GM23338 (cell line): ENCODE data around the gene ZNF516. TPM values are rescaled to one million over a fixed set of nuclear protein-coding genes. Genes with fewer than 3 reads are reported as not detected.

Source experiments
- ATAC-seq: fragments of 200-7000 bp; cut with Tn5 transposase; 3 replicates; pipeline ENCODE4 v1.9.1; 2020
- DNase-seq: peaks from one replicate; pipeline ENCODE4 v3.0.0-alpha.2; 2015; ENCODE audit warnings: low spot score
- H2AFZ ChIP-seq: fragments of 200-600 bp; sonication (generic); 2 replicates; pipeline ENCODE4 v1.8.0; 2016; ENCODE audit warnings: antibody characterized with exemption, mild to moderate bottlenecking, moderate library complexity
- H3F3A ChIP-seq: fragments of 200-600 bp; sonication (generic); replicated peaks from 2 replicates; pipeline ENCODE4 v1.8.0; 2017; ENCODE audit warnings: antibody characterized with exemption, mixed run types, low read depth
- H3K27ac ChIP-seq: fragments of 200-600 bp; sonication (generic); 2 replicates; pipeline ENCODE4 v1.6.1; 2016; ENCODE audit warnings: low read depth
- H3K27me3 ChIP-seq: fragments of 200-600 bp; sonication (generic); 2 replicates; pipeline ENCODE4 v1.8.0; 2016; ENCODE audit warnings: mild to moderate bottlenecking, mixed run types, moderate library complexity; ENCODE audit not compliant: insufficient read depth
- H3K36me3 ChIP-seq: fragments of 200-600 bp; sonication (generic); 2 replicates; pipeline ENCODE4 v1.8.0; 2016; ENCODE audit warnings: mild to moderate bottlenecking; ENCODE audit not compliant: insufficient read depth
- H3K4me1 ChIP-seq: fragments of 200-600 bp; sonication (generic); 2 replicates; pipeline ENCODE4 v1.8.0; 2016; ENCODE audit warnings: mild to moderate bottlenecking, moderate library complexity; ENCODE audit not compliant: insufficient read depth
- H3K4me2 ChIP-seq: fragments of 200-600 bp; sonication (generic); 2 replicates; pipeline ENCODE4 v1.7.1; 2017; ENCODE audit warnings: mixed run types
- H3K4me3 ChIP-seq: fragments of 200-600 bp; sonication (generic); 2 replicates; pipeline ENCODE4 v1.6.1; 2016; ENCODE audit warnings: mixed run types
- H3K79me2 ChIP-seq: fragments of 200-600 bp; sonication (generic); replicated peaks from 2 replicates; pipeline ENCODE4 v1.8.0; 2017; ENCODE audit warnings: mild to moderate bottlenecking; ENCODE audit not compliant: insufficient read depth
- H3K9me2 ChIP-seq: fragments of 200-600 bp; sonication (generic); 2 replicates; pipeline ENCODE4 v1.8.0; 2017; ENCODE audit not compliant: insufficient read depth
- H4K20me1 ChIP-seq: fragments of 200-600 bp; sonication (generic); replicated peaks from 2 replicates; pipeline ENCODE4 v1.8.0; 2017; ENCODE audit warnings: mild to moderate bottlenecking; ENCODE audit not compliant: insufficient read depth
- H3K27ac Mint-ChIP-seq: 2 replicates; pipeline ENCODE4 v1.8.0; 2020; ENCODE audit warnings: inconsistent platforms, mild to moderate bottlenecking, moderate library complexity, mixed read lengths
- H3K27me3 Mint-ChIP-seq: 3 replicates; pipeline ENCODE4 v1.8.0; 2022; ENCODE audit warnings: low read depth, mild to moderate bottlenecking, moderate library complexity, mixed read lengths, inconsistent platforms; ENCODE audit not compliant: insufficient read depth, poor library complexity
- H3K36me3 Mint-ChIP-seq: 3 replicates; pipeline ENCODE4 v1.8.0; 2021; ENCODE audit warnings: low read depth, mild to moderate bottlenecking, inconsistent platforms, moderate library complexity, mixed read lengths
- H3K4me1 Mint-ChIP-seq: 3 replicates; pipeline ENCODE4 v1.8.0; 2020; ENCODE audit warnings: mild to moderate bottlenecking, inconsistent platforms, mixed read lengths
- H3K4me3 Mint-ChIP-seq: 3 replicates; pipeline ENCODE4 v1.8.0; 2021; ENCODE audit warnings: moderate library complexity, mild to moderate bottlenecking, inconsistent platforms, mixed read lengths
- H3K9me3 Mint-ChIP-seq: 3 replicates; pipeline ENCODE4 v1.8.0; 2020; ENCODE audit warnings: moderate library complexity, mild to moderate bottlenecking, inconsistent platforms, mixed read lengths
- CREB1 ChIP-seq: fragments of 250-450 bp; sonication (Bioruptor Pico); IDR thresholded peaks from 2 replicates; pipeline ENCODE4 v1.5.0; 2020; ENCODE audit warnings: low read depth, mild to moderate bottlenecking, moderate library complexity
- CTCF ChIP-seq, 2 experiments: fragments of 200-600 bp in 1 of 2; sonication (generic) in 1 of 2; conservative IDR thresholded peaks; 2 replicates each; pipeline versions ENCODE4 v1.5.1 to v1.6.1; 2016 to 2017; ENCODE audit warnings: antibody characterized with exemption in 2 of 2, low read depth in 2 of 2, mild to moderate bottlenecking in 2 of 2, moderate library complexity in 1 of 2
- EZH2 ChIP-seq: fragments of 200-600 bp; sonication (generic); IDR thresholded peaks from one replicate; pipeline ENCODE4 v1.8.0; 2017; ENCODE audit warnings: antibody characterized with exemption, mild to moderate bottlenecking, low read depth; ENCODE audit not compliant: unreplicated experiment
- EZH2phosphoT487 ChIP-seq: fragments of 200-600 bp; sonication (generic); IDR thresholded peaks from one replicate; pipeline ENCODE4 v1.8.1; 2018; ENCODE audit warnings: antibody characterized with exemption; ENCODE audit not compliant: unreplicated experiment
- JUNB ChIP-seq: IDR thresholded peaks from one replicate; pipeline ENCODE4 v1.6.1; 2016; ENCODE audit warnings: antibody characterized with exemption; ENCODE audit not compliant: unreplicated experiment
- NANOG ChIP-seq: IDR thresholded peaks from 2 replicates; pipeline ENCODE4 v1.6.1; 2016; ENCODE audit warnings: antibody characterized with exemption, borderline replicate concordance
- POLR2AphosphoS5 ChIP-seq: IDR thresholded peaks from 2 replicates; pipeline ENCODE4 v1.6.1; 2016; ENCODE audit warnings: antibody characterized with exemption, low read depth
- STAT1 ChIP-seq: IDR thresholded peaks from one replicate; pipeline ENCODE4 v1.6.1; 2016; ENCODE audit warnings: antibody characterized with exemption; ENCODE audit not compliant: unreplicated experiment
- ZNF114 ChIP-seq: fragments of 250-450 bp; sonication (Bioruptor Pico); IDR thresholded peaks from 2 replicates; pipeline ENCODE4 v1.5.0; 2020; ENCODE audit warnings: mild to moderate bottlenecking, moderate library complexity
- ZNF331 ChIP-seq: fragments of 250-450 bp; sonication (Bioruptor Pico); IDR thresholded peaks from 2 replicates; pipeline ENCODE4 v1.5.0; 2020; ENCODE audit warnings: low read depth, mild to moderate bottlenecking, moderate library complexity
- ZNF462 ChIP-seq: fragments of 250-450 bp; sonication (Bioruptor Pico); IDR thresholded peaks from 2 replicates; pipeline ENCODE4 v1.5.0; 2020; ENCODE audit warnings: mild to moderate bottlenecking, moderate library complexity
- polyA plus RNA-seq: library from polyadenylated mRNA; unstranded; fragments of >200 nt; fragmentation: Nextera tagmentation; extraction: Ambion mirVana; gene quantifications from 2 replicates; pipeline ENCODE4 v1.2.1, GENCODE V29; 2016
- total RNA-seq: library from RNA; depleted of rRNA; stranded (reverse); fragments of >200 nt; shearing (Covaris generic); gene quantifications from 2 replicates; pipeline ENCODE4 v1.2.3, GENCODE V29; 2014
- TF ChIP-seq, protein P1 (sequence below): IDR thresholded peaks from 2 replicates; pipeline ENCODE4 v1.6.1; 2016; ENCODE audit warnings: antibody characterized with exemption
- TF ChIP-seq, protein P2 (sequence below): IDR thresholded peaks from one replicate; pipeline ENCODE4 v1.6.1; 2018; ENCODE audit warnings: antibody characterized with exemption; ENCODE audit not compliant: unreplicated experiment

The ZNF516 gene
- total and polyA plus RNA-seq, 2 experiments from 2014 or later: 11.9 to 24.2 TPM

DNA sequence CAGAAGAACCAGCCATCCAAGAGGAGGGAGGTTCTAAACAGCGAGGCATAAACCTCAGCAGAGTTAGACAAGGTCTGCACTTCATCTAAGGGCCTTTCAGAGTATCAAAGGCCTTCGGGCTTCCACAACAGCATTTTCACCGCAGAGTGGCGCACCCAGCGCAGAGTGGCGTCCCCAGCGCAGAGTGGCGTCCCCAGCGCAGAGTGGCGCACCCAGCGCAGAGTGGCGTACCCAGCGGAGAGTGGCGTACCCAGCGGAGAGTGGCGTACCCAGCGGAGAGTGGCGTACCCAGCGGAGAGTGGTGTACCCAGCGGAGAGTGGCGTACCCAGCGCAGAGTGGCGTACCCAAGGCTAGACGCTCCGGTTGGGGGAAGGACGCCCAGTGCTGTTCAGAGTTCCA is 137.9 kb downstream of the ZNF516 start:
- H3K27ac ChIP-seq: no peak overlapping the region
- Mint-ChIP-seq H3K27ac (no peak overlapping the region), H3K4me1 (peaks cover 16% of the 10 kb centered on the region), H3K27me3 (no peaks in the 10 kb centered on the region), H3K4me3 (no peak overlapping the region), H3K9me3 (peaks cover 10% of the 10 kb centered on the region; the same call in 2 of the 3 replicates), H3K36me3 (peaks cover 29% of the 10 kb centered on the region)
- H3K9me2 ChIP-seq: no peaks in the 10 kb centered on the region
- DNase-seq (no peak), ATAC-seq (no peak)
- TF ChIP-seq ZNF114 (no peak), CTCF (conservative IDR thresholded peaks at IDR 0.05; ENCODE audit: low read depth in 2 of 2) (no peak), ZNF462 (no peak), EZH2phosphoT487 (no peak), EZH2 (no peak), STAT1 (no peak), JUNB (no peak), POLR2AphosphoS5 (no peak), ZNF331 (CRISPR knock-in tag) (no peak), CREB1 (no peak), NANOG (no peak)
- TF ChIP-seq, protein P1, sequence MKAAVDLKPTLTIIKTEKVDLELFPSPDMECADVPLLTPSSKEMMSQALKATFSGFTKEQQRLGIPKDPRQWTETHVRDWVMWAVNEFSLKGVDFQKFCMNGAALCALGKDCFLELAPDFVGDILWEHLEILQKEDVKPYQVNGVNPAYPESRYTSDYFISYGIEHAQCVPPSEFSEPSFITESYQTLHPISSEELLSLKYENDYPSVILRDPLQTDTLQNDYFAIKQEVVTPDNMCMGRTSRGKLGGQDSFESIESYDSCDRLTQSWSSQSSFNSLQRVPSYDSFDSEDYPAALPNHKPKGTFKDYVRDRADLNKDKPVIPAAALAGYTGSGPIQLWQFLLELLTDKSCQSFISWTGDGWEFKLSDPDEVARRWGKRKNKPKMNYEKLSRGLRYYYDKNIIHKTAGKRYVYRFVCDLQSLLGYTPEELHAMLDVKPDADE: no peak
- TF ChIP-seq, protein P2, sequence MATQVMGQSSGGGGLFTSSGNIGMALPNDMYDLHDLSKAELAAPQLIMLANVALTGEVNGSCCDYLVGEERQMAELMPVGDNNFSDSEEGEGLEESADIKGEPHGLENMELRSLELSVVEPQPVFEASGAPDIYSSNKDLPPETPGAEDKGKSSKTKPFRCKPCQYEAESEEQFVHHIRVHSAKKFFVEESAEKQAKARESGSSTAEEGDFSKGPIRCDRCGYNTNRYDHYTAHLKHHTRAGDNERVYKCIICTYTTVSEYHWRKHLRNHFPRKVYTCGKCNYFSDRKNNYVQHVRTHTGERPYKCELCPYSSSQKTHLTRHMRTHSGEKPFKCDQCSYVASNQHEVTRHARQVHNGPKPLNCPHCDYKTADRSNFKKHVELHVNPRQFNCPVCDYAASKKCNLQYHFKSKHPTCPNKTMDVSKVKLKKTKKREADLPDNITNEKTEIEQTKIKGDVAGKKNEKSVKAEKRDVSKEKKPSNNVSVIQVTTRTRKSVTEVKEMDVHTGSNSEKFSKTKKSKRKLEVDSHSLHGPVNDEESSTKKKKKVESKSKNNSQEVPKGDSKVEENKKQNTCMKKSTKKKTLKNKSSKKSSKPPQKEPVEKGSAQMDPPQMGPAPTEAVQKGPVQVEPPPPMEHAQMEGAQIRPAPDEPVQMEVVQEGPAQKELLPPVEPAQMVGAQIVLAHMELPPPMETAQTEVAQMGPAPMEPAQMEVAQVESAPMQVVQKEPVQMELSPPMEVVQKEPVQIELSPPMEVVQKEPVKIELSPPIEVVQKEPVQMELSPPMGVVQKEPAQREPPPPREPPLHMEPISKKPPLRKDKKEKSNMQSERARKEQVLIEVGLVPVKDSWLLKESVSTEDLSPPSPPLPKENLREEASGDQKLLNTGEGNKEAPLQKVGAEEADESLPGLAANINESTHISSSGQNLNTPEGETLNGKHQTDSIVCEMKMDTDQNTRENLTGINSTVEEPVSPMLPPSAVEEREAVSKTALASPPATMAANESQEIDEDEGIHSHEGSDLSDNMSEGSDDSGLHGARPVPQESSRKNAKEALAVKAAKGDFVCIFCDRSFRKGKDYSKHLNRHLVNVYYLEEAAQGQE: no peak
- no peak overlapping the region for H3K4me2 ChIP-seq
- no peaks in the 10 kb centered on the region for H4K20me1 ChIP-seq
- no peaks in the 10 kb centered on the region for H3F3A ChIP-seq
- peaks cover 11% of the 10 kb centered on the region for H3K4me1 ChIP-seq
- no peaks in the 10 kb centered on the region for H3K79me2 ChIP-seq
- no peaks in the 10 kb centered on the region for H3K36me3 ChIP-seq
- H2AFZ ChIP-seq: no peak overlapping the region
- no peaks in the 10 kb centered on the region for H3K27me3 ChIP-seq
- no peak overlapping the region for H3K4me3 ChIP-seq
